ENCODE results near the gene CPSF4L. TPM values are rescaled to one million over a fixed set of nuclear protein-coding genes. Genes with fewer than 3 reads are reported as not detected.

CPSF4L gene
- polyA plus RNA-seq, 1 of the 3 experiments (the other 2 are of a cell fraction), result 0.10 TPM

- peaks cover 5 to 22% of the 10 kb centered on the region in 2 experiments for H3K36me3 ChIP-seq (replicated peaks in 1 of 2; ENCODE audit: control insufficient read depth in 1 of 2, insufficient read depth in 2 of 2, low read length in 1 of 2)
These were observed 21.6 kb upstream of the CPSF4L start for GRCh38 chr17:73283250-73283649.

GRCh38 chr17:73282629-73283028 is 20.9 kb upstream of the CPSF4L start:
- no peaks in the 10 kb centered on the region for H3K27me3 ChIP-seq (ENCODE audit: insufficient read depth)
- H3K4me2 ChIP-seq, result no peak overlapping the region
- H3F3A ChIP-seq (replicated peaks; ENCODE audit: insufficient read depth), result no peaks in the 10 kb centered on the region
- peaks cover 38% of the 10 kb centered on the region for H4K20me1 ChIP-seq (ENCODE audit: insufficient read depth)
- no peak overlapping the region for H2AFZ ChIP-seq (ENCODE audit: low read depth)
- no peak overlapping the region for H3K4me3 ChIP-seq (ENCODE audit: low read depth in 2 of 2, low read length in 1 of 2)
- 94% methylated on average over 9 of the region's 9 CpGs for WGBS (ENCODE audit: low lambda C conversion rate)
- H3K27ac ChIP-seq (ENCODE audit: low read depth in 2 of 2, low read length in 1 of 2), result no peak overlapping the region
- H3K79me2 ChIP-seq (ENCODE audit: insufficient read depth), result peaks cover 38% of the 10 kb centered on the region; the same call in 1 of the 2 replicates
- no peak overlapping the region for H3K9ac ChIP-seq
- no peak for DNase-seq
- H3K9me2 ChIP-seq, result no peaks in the 10 kb centered on the region
- peaks cover 9 to 59% of the 10 kb centered on the region in 2 experiments for H3K4me1 ChIP-seq (ENCODE audit: control insufficient read depth in 1 of 2, insufficient read depth in 2 of 2, low read depth in 1 of 2, low read length in 1 of 2)
- POLR2A ChIA-PET, result no interaction called here
- peaks cover 5 to 22% of the 10 kb centered on the region in 2 experiments for H3K36me3 ChIP-seq (replicated peaks in 1 of 2; ENCODE audit: control insufficient read depth in 1 of 2, insufficient read depth in 2 of 2, low read length in 1 of 2)
- H3K9me3 ChIP-seq, result no peaks in the 10 kb centered on the region
- CTCF ChIA-PET, result interaction anchor here (1.0 to 4.1 kb wide), 11 partner anchors 14 to 917 kb away, joined by 3 to 19 read pairs (median 6); no protein-coding TSS in a partner anchor
- TF ChIP-seq RCOR1 (IDR thresholded peaks at IDR 0.05; ENCODE audit: low read length), result no peak
- TF ChIP-seq, protein P1, sequence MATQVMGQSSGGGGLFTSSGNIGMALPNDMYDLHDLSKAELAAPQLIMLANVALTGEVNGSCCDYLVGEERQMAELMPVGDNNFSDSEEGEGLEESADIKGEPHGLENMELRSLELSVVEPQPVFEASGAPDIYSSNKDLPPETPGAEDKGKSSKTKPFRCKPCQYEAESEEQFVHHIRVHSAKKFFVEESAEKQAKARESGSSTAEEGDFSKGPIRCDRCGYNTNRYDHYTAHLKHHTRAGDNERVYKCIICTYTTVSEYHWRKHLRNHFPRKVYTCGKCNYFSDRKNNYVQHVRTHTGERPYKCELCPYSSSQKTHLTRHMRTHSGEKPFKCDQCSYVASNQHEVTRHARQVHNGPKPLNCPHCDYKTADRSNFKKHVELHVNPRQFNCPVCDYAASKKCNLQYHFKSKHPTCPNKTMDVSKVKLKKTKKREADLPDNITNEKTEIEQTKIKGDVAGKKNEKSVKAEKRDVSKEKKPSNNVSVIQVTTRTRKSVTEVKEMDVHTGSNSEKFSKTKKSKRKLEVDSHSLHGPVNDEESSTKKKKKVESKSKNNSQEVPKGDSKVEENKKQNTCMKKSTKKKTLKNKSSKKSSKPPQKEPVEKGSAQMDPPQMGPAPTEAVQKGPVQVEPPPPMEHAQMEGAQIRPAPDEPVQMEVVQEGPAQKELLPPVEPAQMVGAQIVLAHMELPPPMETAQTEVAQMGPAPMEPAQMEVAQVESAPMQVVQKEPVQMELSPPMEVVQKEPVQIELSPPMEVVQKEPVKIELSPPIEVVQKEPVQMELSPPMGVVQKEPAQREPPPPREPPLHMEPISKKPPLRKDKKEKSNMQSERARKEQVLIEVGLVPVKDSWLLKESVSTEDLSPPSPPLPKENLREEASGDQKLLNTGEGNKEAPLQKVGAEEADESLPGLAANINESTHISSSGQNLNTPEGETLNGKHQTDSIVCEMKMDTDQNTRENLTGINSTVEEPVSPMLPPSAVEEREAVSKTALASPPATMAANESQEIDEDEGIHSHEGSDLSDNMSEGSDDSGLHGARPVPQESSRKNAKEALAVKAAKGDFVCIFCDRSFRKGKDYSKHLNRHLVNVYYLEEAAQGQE (IDR thresholded peaks at IDR 0.05; ENCODE audit: low read depth, low read length), result no peak
- no peak for TF ChIP-seq RFX5 (IDR thresholded peaks at IDR 0.05; ENCODE audit: low read length)
- no peak for TF ChIP-seq YY1 (IDR thresholded peaks at IDR 0.05; ENCODE audit: low read depth)
- no peak for TF ChIP-seq FOXM1 (IDR thresholded peaks at IDR 0.05; ENCODE audit: low read depth)
- no peak for TF ChIP-seq CHD2 (IDR thresholded peaks at IDR 0.05; ENCODE audit: low read length, partially characterized antibody)
- TF ChIP-seq EP300 (IDR thresholded peaks at IDR 0.05; ENCODE audit: borderline replicate concordance in 1 of 2, low read depth in 1 of 2, low read length in 1 of 2), result no peak
- TF ChIP-seq, protein P2, sequence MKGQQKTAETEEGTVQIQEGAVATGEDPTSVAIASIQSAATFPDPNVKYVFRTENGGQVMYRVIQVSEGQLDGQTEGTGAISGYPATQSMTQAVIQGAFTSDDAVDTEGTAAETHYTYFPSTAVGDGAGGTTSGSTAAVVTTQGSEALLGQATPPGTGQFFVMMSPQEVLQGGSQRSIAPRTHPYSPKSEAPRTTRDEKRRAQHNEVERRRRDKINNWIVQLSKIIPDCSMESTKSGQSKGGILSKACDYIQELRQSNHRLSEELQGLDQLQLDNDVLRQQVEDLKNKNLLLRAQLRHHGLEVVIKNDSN (IDR thresholded peaks at IDR 0.05; ENCODE audit: borderline replicate concordance, low read depth), result no peak
- TF ChIP-seq TAF1 (IDR thresholded peaks at IDR 0.05; ENCODE audit: borderline replicate concordance, low read depth, low read length), result no peak
- TF ChIP-seq SMC3 (IDR thresholded peaks at IDR 0.05; ENCODE audit: low read depth, low read length), result no peak
- no peak for TF ChIP-seq FOXJ3 (CRISPR knock-in tag; IDR thresholded peaks at IDR 0.05)

More at GRCh38 chr17:73283250-73283649, 21.6 kb upstream of the CPSF4L start:
- no peak for DNase-seq
- no peak overlapping the region for H3K4me3 ChIP-seq (ENCODE audit: low read depth in 2 of 2, low read length in 1 of 2)
- ChIA-PET CTCF (interaction anchor here (0.9 to 4.1 kb wide), 10 partner anchors 15 to 916 kb away, joined by 3 to 19 read pairs (median 6); no protein-coding TSS in a partner anchor), POLR2A (interaction anchor here (1.2 kb wide), 1 partner anchor 28 kb away, joined by 3 read pairs; no protein-coding TSS in a partner anchor)
- H4K20me1 ChIP-seq (ENCODE audit: insufficient read depth), result peaks cover 44% of the 10 kb centered on the region
- H3K9me2 ChIP-seq, result no peaks in the 10 kb centered on the region
- H2AFZ ChIP-seq (ENCODE audit: low read depth), result no peak overlapping the region
- H3K27ac ChIP-seq (ENCODE audit: low read depth in 2 of 2, low read length in 1 of 2), result peak overlapping the region in 1 of 2 experiments; percentile 74; a peak in 2 of 4 replicates
- no peak for TF ChIP-seq CTCF (IDR thresholded peaks at IDR 0.05)
- TF ChIP-seq RCOR1 (IDR thresholded peaks at IDR 0.05; ENCODE audit: low read length), result no peak
- TF ChIP-seq EP300 (IDR thresholded peaks at IDR 0.05; ENCODE audit: borderline replicate concordance in 1 of 2, low read depth in 1 of 2, low read length in 1 of 2), result no peak
- TF ChIP-seq JUND (IDR thresholded peaks at IDR 0.05), result no peak
- no peak for TF ChIP-seq MXI1 (IDR thresholded peaks at IDR 0.05; ENCODE audit: low read depth, low read length)
- TF ChIP-seq, protein P3, sequence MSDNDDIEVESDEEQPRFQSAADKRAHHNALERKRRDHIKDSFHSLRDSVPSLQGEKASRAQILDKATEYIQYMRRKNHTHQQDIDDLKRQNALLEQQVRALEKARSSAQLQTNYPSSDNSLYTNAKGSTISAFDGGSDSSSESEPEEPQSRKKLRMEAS (IDR thresholded peaks at IDR 0.05; ENCODE audit: low read depth), result no peak
- TF ChIP-seq GATA2 (CRISPR knock-in tag; IDR thresholded peaks at IDR 0.05), result no peak
- no peak for TF ChIP-seq SMC3 (IDR thresholded peaks at IDR 0.05; ENCODE audit: low read depth, low read length)
- TF ChIP-seq, protein P2 (IDR thresholded peaks at IDR 0.05; ENCODE audit: borderline replicate concordance, low read depth), result no peak
- TF ChIP-seq TAF1 (IDR thresholded peaks at IDR 0.05; ENCODE audit: borderline replicate concordance, low read depth, low read length), result no peak
- WGBS (ENCODE audit: low lambda C conversion rate), result 96% methylated on average over 5 of the region's 5 CpGs
- no peaks in the 10 kb centered on the region for H3F3A ChIP-seq (replicated peaks; ENCODE audit: insufficient read depth)
- no peaks in the 10 kb centered on the region for H3K9me3 ChIP-seq
- no peak overlapping the region for H3K9ac ChIP-seq
- peaks cover 6 to 56% of the 10 kb centered on the region in 2 experiments for H3K4me1 ChIP-seq (ENCODE audit: control insufficient read depth in 1 of 2, insufficient read depth in 2 of 2, low read depth in 1 of 2, low read length in 1 of 2)
- H3K79me2 ChIP-seq (ENCODE audit: insufficient read depth), result peaks cover 44% of the 10 kb centered on the region; the same call in 1 of the 2 replicates
- H3K27me3 ChIP-seq (ENCODE audit: insufficient read depth), result no peaks in the 10 kb centered on the region
- H3K4me2 ChIP-seq, result no peak overlapping the region
